GM21737 (cell line): ENCODE data around the gene FLT4.
"Not testable (repeated sequence)": the region's sequence is repeated elsewhere in the genome, so short reads cannot be mapped to it uniquely, and the experiment has no call there.

ENCODE experiments used
- ATAC-seq: cut with Tn5 transposase; IDR thresholded peaks from one replicate; pipeline ENCODE4 v1.9.1; 2021; ENCODE audit warnings: mild to moderate bottlenecking, moderate library complexity; ENCODE audit not compliant: unreplicated experiment

Gene FLT4

DNA sequence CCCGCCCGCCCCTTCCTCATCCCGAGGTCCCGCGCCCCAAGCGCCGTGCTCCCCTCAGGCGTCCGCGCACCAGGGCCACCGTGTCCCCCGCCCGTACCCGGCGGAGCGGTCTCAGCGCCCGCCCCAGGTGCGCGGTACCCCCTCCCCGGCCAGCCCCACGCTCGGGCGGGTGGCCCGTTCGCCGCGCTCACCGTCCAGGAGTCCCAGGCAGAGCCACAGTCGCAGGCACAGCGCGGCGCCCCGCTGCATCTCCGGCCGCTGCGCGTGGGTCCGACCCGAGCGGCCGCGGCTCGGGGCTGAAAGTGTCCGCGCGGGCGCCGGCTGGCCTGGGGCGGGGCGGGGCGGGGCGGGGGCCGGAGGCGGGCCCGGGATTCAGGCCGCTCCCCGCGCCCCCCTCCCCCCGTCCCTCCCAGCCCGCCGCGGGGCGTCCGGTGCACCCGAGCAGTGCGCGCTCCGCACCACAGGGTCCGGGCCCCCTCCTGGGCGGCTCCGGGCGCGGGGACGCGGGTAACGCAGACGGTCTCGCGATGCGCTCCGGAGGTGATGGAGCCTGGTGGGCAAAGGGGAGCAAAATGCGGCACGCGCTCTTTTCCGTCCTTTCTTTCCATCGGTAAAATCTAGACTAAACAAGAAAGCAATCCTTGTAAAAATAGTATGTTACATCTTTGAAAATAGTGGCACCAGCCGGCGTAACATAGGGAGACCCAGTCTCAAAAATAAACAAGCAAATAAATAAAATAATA is at the start of gene FLT4:
Gene FLT4, minus strand, starts transcription at position 304 of the 743 bp plus-strand sequence. Its CDS starts 55 bp downstream, at position 249.
- no peak for ATAC-seq

- no peak for ATAC-seq
These were observed 49.6 kb upstream of the FLT4 start for GRCh38 chr5:180699042-180699441.

DNA sequence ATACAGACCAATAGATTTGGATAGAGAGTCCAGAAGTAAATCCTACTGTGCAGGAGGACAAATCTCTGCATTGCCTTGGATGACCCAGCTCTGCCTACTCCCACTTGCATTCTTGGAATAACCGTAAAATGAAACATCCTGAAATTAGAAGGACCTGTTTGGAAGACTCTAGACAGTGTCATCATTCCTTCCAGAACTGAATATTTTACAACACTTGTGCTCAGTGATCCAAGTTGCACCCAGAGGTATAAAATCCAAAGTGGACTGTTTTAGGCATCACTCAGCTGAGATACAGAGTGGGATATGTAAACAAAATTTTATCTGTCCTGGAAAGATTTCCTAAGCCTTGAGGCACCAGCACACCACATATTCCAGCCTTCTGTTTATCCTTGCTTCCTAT is 46.7 kb upstream of the FLT4 start:
- ATAC-seq, result no peak

- no peak for ATAC-seq
These were observed 43.0 kb upstream of the FLT4 start for GRCh38 chr5:180692429-180692828.

GRCh38 chr5:180691046-180691445 is 41.6 kb upstream of the FLT4 start:
- ATAC-seq, result no peak

DNA sequence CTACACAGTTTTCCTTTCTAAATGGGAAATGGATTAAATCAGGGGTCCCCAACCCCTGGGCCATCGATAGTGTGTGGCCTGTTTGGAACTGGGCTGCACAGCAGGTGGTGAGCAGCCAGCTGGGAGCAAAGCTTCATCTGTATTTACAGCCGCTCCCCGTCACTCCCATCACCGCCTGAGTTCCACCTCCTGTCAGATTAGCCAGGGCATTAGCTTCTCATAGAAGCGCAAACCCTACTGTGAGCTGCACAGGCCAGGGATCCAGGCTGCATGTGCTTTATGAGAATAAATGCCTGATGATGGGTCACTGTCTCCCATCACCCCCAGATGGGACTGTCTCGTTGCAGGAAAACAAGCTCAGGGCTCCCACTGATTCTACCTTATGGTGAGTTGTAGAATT is 41.2 kb upstream of the FLT4 start:
- no peak for ATAC-seq

DNA sequence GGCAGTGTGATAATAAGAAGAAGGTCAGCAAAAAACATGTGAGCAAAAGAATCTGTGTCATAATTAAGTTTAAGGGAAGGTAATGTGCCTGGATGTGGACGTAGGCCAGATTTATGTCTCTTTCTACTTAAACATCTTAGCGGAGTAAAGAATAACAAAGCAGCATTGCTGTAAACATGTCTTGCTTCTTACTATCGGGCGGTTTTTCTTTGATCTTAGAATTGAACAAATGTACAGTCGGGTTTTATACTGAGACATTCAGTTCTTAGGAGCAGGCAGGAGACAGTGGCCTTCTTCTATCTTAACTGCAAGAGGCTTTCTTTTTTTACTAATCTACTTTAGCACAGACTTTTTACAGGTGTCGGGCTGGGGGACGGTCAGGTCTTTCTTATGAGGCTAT is 40.4 kb upstream of the FLT4 start:
- ATAC-seq, result no peak

GRCh38 chr5:180689071-180689694 is 39.8 kb upstream of the FLT4 start:
- ATAC-seq, result no peak

DNA sequence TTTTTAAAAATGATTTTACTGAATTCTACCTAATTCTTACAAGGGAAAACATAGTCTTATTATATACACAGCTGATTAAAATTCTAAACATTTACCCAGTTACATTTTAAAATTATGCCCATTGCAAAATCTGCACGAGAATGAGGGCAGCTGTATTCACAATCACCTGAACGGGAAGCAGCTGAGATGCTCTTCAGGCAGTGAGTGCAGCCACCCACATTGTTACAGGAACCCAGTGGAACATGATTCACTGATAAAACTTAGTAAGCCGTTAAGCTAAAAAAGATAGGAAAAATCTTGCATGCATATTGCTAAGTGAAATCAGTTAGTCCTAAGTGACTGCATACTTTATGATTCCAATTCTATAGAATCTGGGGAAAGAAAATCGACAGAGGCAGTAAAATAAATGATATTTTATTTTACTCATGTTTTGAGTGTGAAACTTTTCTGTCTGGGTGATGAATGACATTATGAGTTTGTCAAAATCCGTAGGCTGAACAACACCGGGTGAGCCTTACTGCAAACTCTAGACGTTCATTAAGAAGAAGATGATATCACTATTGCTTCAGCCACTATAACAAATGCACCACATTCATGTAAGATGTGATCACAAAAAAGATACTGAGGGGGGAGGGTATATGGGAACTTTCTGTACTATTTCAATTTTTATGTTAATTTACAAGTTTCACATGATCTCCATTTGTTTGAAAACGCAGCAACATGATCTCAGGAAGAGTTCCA is 39.1 kb upstream of the FLT4 start:
- ATAC-seq, result no peak

- ATAC-seq, result not testable (repeated sequence)
These were observed 37.4 kb upstream of the FLT4 start for GRCh38 chr5:180686799-180687198.

DNA sequence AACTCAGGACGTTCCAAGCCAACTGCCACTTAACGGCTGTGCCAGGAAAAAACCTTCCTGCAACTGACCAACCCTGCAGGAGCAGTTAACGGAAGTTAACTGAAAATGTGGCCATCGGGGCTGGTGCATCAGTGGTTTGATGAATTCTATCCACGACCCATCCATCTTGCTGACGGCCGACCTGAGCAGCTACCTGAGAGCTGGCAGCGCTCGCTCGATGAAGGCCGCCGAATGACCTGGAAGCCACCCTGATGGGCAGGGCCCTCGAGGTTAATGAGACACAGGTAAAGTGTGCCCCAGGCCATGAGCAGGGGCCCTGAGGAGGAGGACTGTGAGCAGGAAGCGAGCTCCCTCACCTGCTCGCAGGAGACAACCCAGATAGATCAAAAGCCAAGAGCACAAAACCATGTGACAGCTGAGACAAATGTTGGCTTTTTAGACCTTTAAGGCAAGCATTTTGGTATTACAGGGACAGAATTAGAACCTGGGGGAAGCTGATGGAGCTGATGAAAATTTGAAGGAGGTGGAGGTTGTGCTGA is 35.3 kb upstream of the FLT4 start:
- no peak for ATAC-seq

DNA sequence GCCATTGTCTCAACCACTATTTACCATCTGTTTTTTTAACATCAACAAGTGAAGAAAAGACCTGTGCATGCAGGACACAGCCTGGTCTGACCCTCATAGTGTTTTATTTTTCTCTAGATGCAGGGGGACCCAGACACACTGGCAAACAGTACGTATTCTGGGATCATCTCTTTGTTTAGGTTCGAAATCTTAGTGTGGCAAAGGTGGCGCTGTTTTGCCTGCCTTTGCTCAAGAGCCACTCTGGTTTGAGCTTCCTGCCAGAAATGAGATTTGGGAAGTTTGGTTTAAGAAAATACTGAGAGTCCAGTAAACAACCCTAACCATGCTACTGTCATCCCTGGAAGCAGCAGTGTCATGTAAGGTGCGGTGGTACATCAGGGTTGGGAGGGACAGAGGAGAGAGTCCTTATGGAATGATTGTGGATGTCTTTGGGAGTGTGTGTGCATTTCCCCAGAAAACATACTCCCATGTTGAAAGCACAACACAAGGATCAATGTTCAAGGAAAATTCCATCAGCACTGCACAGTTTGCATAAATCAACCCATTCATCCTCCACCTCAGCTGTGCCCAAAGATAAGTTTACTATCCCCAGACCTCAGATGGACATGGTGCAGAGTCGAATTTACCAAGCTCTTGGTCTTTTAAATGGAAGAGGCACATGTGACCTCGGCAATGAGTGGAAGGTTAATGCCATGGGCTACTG is 34.0 kb upstream of the FLT4 start:
- ATAC-seq, result no peak

DNA sequence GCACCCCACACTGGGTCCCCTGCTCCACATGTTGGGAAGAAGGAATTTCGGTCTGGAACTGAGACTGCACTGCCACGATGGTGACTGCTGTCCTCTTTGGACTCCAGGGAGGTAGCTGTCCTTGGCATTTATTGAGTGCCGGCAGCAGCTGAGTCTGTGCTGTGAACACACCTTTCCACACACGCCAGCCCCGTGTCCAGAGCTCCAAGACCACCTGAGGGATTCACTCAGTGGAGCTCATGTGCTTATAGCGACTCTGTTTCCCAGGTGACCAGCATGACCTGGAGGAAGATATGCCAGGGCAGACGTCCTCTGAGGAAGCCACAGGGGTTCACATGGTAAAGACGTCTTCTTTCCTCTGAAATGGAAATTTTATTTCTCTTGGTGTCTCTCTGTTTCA is 33.2 kb upstream of the FLT4 start:
- no peak for ATAC-seq

DNA sequence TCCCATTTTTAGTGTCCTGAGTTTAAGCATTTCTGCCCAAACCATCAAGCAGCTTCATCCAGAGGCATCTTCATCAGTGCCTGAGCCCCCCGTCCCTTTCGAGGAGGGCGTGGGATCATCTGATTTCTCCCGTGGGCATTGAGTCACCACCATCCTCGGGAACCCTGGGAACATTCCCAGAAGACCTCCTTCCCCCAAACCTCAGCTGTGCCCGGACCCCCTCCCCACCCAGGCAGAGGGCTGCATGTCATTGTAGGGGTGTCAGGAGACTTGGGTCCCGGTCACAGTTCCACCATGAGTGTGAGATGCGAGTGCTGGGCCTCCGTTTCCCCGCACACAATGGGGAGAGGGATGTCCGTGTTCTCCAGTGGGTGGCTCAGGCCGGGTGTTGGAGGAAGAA is 32.6 kb upstream of the FLT4 start:
- ATAC-seq, result not testable (repeated sequence)

GRCh38 chr5:180678319-180678718 is 28.9 kb upstream of the FLT4 start:
- ATAC-seq, result not testable (repeated sequence)

DNA sequence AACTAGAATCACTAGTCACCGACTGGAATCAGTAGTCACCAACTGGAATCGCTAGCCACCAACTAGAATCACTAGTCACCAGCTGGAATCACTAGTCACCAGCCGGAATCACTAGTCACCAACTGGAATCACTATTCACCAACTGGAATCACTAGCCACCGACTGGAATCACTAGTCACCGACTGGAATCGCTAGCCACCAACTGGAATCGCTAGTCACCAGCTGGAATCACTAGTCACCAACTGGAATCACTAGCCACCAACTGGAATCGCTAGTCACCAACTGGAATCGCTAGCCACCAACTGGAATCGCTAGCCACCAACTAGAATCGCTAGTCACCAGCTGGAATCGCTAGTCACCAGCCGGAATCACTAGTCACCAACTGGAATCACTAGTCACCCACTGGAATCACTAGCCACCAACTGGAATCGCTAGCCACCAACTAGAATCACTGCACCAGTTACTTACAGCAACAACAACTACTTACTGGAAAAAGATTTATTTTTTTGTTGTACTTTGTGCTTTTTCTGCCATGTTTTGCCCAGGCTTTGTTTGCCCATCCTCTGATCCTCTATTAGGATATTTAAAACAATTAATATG is 25.7 kb upstream of the FLT4 start:
- ATAC-seq, result no peak

- ATAC-seq, result not testable (repeated sequence)
These were observed 24.7 kb upstream of the FLT4 start for GRCh38 chr5:180674090-180674475.

DNA sequence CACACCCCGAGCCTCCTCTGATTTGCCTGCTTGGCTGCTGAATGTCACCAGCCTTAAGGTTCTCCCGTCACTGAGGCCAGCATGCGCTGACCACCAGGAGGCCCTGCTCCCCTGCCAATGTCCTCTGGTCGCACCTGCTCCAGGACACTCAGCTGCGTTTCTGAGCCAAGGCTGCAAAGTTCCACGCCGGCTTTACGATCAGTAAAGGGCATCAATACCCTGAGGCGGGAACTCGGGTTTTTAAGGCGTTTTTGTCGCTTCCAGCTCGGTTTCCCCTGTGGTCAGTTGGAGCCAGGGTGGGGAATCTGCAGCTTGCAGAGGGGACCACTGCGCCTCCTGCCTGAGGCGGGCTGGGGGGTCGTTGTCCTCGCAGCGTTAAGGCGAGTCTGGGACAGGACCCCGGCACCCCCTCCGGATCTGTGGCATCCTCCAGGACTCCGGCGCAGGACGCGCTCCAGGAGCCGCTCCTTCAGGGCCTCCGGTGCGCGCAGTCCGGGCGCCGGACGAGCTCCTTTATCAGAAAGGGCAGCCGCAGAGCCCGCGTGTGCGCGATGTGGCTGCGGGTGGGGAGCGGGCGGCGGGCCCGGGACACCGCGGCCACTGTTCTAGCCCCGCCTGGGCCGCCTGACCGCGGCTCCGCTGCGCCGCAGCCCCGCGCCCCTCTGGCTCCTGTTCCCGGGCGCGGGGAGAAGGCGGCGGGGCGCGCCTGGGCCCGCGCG is 24.1 kb upstream of the FLT4 start:
- ATAC-seq, result no peak

GRCh38 chr5:180671958-180672524 is 22.6 kb upstream of the FLT4 start:
- not testable (repeated sequence) for ATAC-seq
